GM19239 (cell line): ENCODE data around the gene FCGR3A.
"Not testable (repeated sequence)": the region's sequence is repeated elsewhere in the genome, so short reads cannot be mapped to it uniquely, and the experiment has no call there.

Source experiments
- DNase-seq: peaks from one replicate; pipeline ENCODE4 v3.0.0; 2011; ENCODE audit warnings: low spot score; ENCODE audit not compliant: insufficient read length
- FAIRE-seq: peaks from 2 replicates; lab custom pipeline; 2011; peaks lifted over from hg19 to GRCh38; lab: Jason Lieb, UNC

FCGR3A gene

DNA sequence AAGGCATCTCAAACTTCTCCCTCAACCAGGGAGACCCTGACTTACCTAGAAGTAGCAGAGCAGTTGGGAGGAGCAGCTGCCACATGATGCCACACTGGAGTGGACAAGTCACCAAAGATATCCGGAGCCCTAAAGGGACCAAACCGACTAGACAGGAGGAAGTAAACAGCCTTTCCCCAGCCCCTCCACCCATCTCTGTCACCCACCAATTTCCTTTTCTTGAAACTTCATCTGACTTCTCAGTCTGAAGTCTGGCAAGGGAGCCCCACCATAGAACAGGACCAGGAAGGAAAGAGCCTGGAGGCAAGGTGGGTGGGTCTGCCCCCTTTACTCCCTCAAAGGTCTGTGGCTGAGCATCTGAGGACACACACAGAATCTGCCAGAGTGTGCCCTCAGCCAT lies at the start of gene FCGR3A:
FCGR3A (minus strand) TSS at position 167 of the 400 bp plus-strand sequence; CDS start at position 85, 82 bp downstream.
- DNase-seq, result no peak
- FAIRE-seq, result no peak

DNA sequence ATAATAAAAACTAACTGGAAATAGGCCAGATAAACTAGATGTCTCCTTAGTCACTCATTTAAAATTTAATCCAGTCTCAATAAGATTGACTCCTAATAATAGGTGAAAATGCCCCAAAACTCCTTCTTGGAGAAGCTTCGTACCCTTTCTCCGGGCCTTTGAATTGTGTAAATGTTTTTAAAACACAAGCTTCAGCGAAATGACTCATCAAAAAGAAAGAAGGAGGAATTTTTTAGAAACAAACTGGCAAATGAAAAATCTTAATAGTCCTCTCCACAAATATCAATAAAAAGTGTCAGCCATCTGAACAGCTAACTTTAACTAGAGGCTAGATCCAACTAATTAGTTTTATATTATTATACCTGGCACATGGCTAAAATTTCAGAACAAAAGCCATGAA lies 47.5 kb upstream of the FCGR3A start:
- not testable (repeated sequence) for DNase-seq
- peak; percentile 45 for FAIRE-seq

DNA sequence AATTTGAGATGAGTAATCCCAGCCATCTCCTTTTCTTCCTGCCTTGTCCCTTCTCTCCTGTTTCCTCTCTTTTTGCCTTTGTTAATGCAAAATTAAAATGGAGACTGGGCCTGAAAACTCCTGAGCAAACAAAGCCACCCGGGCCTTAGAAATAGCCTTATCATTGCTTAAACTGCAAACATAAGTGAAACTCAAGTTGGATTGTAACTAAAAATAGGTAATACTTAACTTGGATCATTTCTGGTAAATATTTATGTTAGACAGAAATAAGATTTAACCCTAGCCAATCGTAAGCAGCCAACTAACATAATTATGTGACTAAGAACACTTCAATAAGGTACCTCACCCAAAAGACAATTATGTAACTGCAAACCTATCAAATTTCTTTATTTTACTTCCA lies 46.0 kb upstream of the FCGR3A start:
- not testable (repeated sequence) for DNase-seq, FAIRE-seq

DNA sequence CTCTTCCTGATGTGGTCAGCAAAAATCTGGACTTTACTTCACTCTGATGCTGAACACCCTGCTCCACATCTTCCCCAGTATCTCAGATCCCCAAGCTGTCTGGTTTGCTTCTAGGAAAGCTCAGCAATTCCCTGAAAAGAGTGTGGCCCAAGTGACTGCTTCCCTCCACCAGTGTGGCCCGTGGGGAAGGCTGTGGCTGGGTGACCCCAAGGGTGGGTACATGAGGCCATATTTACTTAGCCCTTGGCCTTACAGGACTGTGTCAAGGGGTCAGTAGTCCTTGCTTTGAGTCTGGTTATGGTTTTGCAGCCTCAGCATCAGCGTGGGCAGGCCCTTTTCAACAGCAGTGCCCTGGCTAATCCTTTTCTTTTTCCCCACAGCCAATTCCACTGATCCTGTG lies 45.6 kb upstream of the FCGR3A start:
- FAIRE-seq, DNase-seq: not testable (repeated sequence)

DNA sequence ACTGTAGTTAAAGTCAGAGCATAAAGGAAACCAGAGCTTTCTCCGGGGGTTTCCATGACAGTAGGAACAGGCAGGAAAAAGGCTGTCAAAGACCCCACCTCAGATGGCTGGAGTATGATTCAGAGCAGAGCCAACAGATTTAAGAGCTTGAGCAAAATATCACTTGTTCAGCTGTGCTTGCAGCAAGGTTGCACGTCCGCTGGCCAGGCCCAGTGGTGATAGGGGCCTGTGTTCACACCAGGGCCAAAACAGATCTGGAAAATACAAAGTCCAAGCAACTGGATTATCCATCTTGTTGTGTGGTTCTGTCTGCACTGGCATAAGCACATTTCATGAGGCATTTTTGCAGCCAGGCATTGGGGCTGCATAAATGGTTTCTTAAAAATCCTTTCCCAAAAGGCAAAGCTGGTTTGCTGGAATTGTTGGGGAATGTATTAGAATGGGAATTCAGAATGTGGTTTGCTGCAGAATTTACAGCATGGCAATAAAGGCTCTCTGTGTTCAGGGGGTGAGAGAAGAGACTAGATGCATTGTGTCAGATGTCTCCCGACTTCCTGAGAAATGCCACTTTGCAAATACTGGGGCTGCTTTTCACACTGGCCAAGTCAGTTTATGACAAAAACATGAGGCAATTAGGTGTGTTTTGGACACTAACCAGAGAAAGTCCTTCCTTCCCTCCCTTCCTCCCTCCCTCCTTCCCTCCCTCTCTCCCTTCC lies 44.8 kb upstream of the FCGR3A start:
- not testable (repeated sequence) for FAIRE-seq, DNase-seq

DNA sequence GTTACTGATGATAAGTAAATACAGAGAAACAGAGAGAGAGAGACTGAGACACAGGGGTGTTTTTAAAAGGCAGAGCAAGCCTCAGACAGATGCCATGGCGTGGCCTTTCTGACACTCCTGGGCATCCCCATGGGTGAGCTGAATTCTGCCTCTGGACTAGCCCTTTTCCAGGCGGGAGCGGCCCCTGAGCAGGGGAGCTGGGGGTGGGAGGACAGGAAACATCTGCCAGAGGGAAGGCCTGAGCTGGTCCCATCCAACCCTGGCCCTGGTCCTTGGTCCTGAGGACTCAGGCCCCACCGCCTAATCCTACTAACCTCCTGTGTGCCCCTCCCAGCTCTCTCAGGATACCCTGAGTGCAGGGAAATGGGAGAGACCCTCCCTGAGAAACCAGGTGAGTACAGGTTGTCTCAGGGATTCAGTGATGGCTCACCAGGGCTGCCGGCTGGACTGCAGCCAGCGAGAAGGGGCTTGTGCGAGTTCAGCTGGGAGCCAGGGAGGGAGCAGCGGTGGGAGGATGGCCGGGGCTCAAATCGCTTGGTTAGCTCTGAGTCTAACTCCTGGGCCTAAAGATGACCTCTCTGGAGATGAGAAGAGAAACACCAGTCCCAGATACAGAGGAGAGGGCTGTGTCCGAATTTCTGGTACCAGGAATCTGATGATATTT lies 43.6 kb upstream of the FCGR3A start:
- DNase-seq, FAIRE-seq: not testable (repeated sequence)

DNA sequence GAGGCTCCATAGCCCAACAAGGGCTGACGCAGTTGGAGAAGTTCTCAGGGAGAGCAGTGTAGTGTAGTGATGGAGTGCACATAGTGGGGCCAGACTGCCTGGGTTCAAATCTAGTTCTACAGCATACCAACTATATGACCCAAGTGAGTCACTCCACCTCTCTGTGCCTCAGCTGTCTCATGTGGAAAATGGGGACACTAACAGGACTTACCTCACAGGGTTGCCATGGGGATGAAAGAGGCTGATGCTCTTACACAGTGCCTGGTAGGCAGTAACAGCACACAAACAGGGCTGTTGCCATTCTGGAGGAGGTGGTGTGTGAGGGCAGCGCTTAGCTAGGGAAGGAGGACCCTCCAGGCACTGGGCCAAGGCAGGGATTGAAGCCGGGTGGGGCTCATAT lies 43.0 kb upstream of the FCGR3A start:
- not testable (repeated sequence) for DNase-seq, FAIRE-seq

DNA sequence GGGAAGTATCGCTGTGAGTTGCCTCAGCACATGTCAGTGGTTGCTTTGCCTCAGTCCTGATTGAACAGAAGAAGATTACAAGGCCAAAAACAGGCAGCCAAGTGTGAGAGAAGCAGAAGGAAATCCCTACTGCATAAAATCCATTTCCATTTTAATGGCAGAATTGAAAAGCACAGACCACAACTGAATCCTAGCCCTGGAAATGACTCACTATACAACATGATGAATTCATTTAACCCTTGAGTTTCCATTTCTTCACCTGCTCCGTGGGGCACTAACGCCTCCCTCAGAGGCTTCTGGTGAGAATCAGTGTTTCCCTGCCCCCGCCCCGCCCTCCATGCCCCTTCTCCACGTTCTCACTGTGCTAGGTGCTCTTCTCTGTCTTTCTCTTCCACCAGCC lies 40.3 kb upstream of the FCGR3A start:
- not testable (repeated sequence) for FAIRE-seq, DNase-seq

DNA sequence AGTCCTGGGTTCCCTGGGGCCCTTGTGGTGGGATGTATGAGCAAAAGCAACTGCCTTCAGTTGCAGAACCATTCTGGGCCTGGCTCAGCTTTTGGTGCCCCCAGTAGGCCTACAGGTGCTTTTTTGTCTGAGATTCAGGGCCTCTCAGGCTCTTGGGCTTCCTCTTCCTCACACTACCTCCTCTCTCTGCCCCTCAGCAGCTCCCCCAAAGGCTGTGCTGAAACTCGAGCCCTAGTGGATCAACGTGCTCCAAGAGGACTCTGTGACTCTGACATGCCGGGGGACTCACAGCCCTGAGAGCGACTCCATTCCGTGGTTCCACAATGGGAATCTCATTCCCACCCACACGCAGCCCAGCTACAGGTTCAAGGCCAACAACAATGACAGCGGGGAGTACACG lies 39.7 kb upstream of the FCGR3A start:
- FAIRE-seq, DNase-seq: not testable (repeated sequence)

DNA sequence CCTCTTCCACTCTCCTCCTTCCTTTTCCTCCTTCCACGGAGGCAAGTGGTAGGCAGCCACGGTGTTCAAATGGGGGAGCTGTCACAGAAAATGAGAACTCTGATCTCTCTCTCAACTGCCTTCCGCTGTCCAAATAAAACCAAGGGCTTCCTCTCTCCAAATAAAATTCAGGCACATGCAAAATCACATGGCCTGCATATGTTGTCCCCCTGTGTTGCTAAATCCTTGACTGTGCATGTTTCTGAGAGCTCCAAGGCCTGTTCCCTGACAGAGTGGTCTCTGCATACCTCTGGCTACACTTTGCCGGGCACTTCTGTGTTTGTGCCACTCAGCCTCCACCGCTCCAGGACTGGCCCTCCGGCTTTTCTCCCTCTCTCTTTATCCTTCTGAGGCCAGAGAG lies 39.0 kb upstream of the FCGR3A start:
- FAIRE-seq, DNase-seq: not testable (repeated sequence)

DNA sequence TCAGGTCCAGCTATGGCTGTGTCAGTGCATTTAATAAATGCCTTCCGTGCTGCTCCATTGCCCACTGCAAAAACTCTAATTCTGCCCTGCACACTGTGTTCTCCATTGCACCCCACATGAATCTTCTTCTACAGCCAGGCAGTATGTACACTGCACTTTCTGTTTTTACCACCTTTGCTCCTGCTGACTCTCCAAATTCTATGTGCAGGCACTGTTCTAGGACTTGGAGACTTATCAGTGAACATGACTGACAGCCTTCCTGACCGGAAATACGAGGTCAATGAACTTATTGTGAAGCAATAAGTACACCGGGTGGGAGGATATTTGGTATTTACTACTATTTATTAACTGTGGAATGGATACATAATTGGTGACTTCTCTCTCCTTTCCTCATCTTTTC lies 33.3 kb upstream of the FCGR3A start:
- peak; percentile 45 for FAIRE-seq
- not testable (repeated sequence) for DNase-seq

DNA sequence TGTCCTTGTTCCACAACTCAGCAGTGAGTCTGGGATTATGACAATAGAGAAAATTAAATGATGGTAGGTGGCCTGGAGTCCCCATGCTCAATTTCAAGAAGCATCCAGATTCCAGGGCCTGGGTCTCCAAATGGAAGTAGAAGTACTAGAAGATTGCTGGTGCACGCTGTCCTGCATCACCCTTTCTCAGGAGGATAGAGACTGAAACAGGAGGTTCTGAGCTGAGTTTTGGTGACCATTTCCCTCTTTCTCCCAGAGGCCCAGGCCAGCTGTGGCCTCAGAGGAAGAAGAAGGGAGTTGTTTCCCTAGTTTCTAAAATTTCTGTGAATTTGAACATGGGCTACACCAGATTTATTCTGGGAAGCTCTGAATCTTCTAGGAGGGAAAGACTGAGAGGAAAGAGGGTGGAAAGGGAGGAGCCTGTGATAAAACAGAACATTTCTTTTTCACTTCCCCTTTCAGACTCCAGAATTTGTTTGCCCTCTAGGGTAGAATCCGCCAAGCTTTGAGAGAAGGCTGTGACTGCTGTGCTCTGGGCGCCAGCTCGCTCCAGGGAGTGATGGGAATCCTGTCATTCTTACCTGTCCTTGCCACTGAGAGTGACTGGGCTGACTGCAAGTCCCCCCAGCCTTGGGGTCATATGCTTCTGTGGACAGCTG lies 31.4 kb upstream of the FCGR3A start:
- FAIRE-seq, result peak; percentile 98
- not testable (repeated sequence) for DNase-seq

DNA sequence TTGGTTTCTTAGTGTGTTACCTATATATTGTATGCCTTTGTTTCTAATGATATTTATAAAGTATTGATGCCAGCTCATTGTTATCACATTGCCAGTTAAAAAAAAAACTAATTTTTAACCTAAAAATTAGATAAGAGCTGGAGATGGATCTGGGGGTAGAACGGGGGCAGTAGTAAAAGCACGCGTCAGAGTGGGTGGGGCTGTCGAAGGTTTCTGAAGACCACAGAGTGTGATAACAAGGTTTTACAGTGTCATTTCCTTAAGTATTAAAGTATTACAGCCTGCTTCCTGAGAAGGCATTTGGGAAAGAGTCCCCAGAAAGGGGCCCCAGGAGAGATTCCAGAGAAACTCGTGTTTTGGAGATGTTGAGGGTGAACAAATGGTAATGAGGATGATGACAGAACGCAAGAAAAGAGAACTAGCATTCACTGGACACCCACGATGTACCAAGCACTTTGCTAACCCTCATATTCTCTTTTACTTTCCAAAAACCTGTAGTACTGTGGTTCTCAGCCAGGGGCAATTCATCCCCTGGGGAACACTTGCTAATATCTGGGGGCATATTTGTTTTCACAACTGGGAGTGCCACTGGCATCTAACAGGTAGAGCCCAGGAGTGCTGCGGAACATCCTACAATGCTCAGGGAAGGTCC lies 30.4 kb upstream of the FCGR3A start:
- not testable (repeated sequence) for DNase-seq, FAIRE-seq

DNA sequence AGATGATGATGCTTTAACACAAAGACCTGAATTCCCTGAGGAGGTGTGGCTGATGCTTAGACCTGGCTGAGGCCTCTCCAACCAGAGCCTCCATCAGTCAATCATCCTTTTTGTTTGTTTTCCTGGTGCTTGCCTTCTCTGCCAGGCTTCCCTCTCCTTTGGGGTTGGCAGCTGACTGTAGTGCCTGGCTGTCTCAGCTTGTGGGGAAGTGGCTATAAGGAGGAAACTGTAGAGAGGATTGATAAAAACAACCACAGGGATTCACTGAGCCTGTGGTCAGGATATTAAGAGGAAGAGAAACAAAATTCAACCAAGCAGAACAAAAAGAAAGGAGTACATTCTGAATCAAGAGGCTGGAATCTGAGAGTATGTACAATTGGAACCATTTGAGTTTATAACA lies 27.1 kb upstream of the FCGR3A start:
- not testable (repeated sequence) for DNase-seq
- peak; percentile 77 for FAIRE-seq

DNA sequence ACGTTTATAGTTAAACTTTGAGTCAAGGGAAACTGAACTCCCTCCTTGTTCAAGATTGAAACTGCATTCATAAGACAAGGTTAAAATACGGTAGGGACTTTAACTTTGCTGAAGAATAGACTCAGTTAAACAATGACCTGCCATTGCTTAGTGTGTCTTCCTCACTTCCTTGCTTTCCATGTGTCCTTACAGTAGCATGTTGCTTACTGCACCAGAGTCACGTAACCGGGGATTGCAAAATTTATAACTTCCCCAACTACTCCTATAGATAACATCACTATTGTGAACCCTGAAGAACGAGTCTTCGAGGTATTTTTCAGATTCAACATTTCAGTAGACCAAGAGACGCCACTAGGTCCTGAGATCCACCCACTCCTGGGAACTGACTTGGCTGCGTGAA lies 22.1 kb upstream of the FCGR3A start:
- not testable (repeated sequence) for DNase-seq
- peak; percentile 83 for FAIRE-seq

DNA sequence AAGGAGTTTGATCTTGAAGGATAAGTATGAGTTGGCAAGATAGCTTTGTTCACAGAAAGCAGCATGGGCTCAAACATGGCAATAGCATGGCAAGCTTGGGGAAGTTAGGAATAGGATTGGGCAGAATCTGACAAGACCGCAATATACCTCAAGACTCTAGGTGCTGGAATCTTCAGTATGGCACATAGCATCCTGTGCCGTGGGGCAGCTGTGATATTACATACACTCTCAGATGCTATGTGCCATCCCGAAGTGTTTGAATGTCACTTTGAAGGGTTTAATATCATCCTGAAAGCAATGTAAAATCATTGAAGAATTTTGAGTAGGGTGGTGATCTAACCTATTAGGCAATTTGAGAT lies 17.0 kb upstream of the FCGR3A start:
- peak; percentile 59 for FAIRE-seq
- not testable (repeated sequence) for DNase-seq

DNA sequence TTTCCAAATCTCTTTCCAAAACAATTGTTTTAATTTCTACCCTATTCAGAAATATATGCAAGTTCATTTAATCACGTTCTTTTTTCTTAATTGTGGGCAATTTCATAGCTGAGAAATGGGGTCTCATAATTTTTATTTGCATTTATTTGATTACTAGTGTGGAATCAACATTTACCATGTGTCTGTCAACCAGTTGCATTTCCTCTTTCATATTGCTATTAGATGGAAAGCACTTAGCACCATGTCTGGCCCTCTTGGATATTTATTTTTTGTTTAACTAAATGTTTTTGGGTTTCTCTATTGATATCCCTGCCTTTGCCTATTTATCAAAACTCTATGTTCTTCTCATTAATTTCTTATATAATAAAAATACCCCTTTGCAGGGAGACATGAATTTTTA lies 13.9 kb upstream of the FCGR3A start:
- FAIRE-seq, DNase-seq: not testable (repeated sequence)

DNA sequence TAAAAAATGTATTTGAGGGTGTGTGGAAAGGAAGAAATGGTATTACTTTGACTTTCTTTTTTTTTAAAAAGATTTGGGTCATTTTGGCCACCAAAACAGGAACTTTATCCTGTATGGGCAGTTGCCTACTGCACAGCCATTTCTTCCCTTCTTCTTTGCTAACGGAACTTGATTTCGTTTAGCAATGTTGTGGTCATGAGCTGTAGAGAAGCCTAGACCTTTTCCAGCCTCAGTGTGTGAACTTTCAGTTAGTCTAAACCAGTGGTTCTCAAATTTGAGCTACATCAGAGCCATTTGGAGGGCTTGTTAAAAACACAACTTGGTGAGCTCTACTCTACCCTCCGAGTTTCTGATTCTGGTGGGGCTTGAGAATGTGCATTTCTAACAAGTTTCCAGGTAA lies 12.8 kb upstream of the FCGR3A start:
- not testable (repeated sequence) for DNase-seq
- FAIRE-seq, result peak; percentile 66

DNA sequence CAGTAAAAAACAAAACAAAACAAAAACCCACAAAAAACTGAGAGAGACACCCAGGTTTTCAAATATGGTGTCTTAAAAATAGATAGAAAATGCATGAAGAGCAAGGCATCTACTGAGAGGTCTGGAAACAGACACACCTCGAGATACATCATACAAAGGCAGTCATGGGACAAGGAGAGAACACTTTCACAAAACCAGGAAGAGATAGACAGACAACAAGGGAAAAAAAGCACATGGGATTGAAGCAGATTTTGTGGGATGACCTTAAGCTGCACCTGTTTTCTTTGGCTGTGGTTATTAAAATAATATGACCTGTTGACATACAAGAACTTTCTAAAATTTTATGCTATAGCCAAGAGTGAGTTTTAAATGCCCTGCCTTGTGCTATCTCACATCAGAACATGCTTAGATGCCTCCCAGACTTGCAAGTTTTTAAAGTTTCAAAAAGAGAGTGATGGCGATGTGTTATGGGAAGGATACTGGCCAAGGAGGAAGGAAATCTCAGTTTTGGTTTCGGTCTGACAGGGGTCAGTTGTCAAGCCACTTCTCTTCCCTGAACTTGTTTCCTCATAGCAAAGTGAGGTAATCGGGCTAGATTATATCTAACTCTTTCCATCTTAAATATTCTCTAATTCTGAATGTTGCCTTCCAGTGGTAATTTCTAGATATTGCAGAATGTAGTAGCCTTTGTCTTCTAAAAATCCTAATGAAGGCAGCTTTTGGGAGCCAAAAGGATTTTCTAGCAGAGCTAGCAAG lies 11.5 kb upstream of the FCGR3A start:
- not testable (repeated sequence) for DNase-seq
- FAIRE-seq, result peak; percentile 94
